SU-DHL-6 (cell line): ENCODE results near the gene FABP3.

Source experiments
- CTCF ChIP-seq: fragments of 200-600 bp; sonication (generic); IDR thresholded peaks from one replicate; pipeline ENCODE4 v1.5.1; 2017; ENCODE audit warnings: antibody characterized with exemption, mild to moderate bottlenecking, low read length, moderate library complexity; ENCODE audit not compliant: insufficient read depth, poor library complexity, severe bottlenecking
- EZH2phosphoT487 ChIP-seq: fragments of 200-600 bp; sonication (generic), shearing (Covaris generic); conservative IDR thresholded peaks from 2 replicates; pipeline ENCODE4 v1.6.1; 2018; ENCODE audit warnings: mild to moderate bottlenecking, antibody characterized with exemption, low read length, moderate library complexity, mixed read lengths

- TF ChIP-seq CTCF (no peak), EZH2phosphoT487 (no peak)
Measured at GRCh38 chr1:31373056-31373896, at the start of gene FABP3.
